IMR-90 (cell line): ENCODE data around the gene MREG.

Source experiments
- CEBPB ChIP-seq: IDR thresholded peaks from 2 replicates; pipeline ENCODE4 v1.6.1; 2012; ENCODE audit warnings: low read depth, low read length, improper control_type of control experiment
- MAFK ChIP-seq: IDR thresholded peaks from 2 replicates; pipeline ENCODE4 v1.6.1; 2012; ENCODE audit warnings: low read depth, low read length, improper control_type of control experiment
- MXI1 ChIP-seq: IDR thresholded peaks from 2 replicates; pipeline ENCODE4 v1.6.1; 2012; ENCODE audit warnings: low read depth, mild to moderate bottlenecking, low read length, moderate library complexity, borderline replicate concordance
- NFE2L2 ChIP-seq: fragments of 150-350 bp; IDR thresholded peaks from 2 replicates; pipeline ENCODE4 v1.6.1; 2016; ENCODE audit warnings: low read depth, mild to moderate bottlenecking, low read length
- POLR2A ChIP-seq: IDR thresholded peaks from 2 replicates; pipeline ENCODE4 v1.6.1; 2012; ENCODE audit warnings: mild to moderate bottlenecking, low read depth, low read length
- RCOR1 ChIP-seq: IDR thresholded peaks from 2 replicates; pipeline ENCODE4 v1.6.1; 2012; ENCODE audit warnings: mild to moderate bottlenecking, low read length, improper control_type of control experiment; ENCODE audit not compliant: insufficient replicate concordance
- TF ChIP-seq, protein P1 (sequence below): conservative IDR thresholded peaks from 2 replicates; pipeline ENCODE4 v1.5.1; 2012; ENCODE audit warnings: mild to moderate bottlenecking, low read depth, low read length, improper control_type of control experiment

DNA sequence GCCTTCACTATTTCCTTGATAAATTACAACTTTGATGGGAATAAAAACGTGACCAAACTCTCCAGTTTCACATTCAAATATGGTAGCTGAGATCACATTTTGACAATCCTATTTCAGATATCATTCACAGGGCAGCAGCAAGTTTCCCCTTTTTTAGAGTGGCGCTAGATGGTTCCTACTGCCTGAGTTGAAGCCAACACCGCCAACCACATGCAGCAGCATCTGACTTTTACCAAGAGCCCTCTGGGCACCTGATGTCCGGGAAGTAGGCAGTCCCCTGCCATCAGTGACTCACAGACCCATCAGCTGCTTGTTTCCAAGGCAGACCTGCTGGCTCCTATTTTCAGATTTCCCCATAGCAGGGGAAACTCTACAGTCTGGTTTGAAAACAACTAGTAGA, 4.0 kb upstream of the MREG start:
- TF ChIP-seq, protein P1, sequence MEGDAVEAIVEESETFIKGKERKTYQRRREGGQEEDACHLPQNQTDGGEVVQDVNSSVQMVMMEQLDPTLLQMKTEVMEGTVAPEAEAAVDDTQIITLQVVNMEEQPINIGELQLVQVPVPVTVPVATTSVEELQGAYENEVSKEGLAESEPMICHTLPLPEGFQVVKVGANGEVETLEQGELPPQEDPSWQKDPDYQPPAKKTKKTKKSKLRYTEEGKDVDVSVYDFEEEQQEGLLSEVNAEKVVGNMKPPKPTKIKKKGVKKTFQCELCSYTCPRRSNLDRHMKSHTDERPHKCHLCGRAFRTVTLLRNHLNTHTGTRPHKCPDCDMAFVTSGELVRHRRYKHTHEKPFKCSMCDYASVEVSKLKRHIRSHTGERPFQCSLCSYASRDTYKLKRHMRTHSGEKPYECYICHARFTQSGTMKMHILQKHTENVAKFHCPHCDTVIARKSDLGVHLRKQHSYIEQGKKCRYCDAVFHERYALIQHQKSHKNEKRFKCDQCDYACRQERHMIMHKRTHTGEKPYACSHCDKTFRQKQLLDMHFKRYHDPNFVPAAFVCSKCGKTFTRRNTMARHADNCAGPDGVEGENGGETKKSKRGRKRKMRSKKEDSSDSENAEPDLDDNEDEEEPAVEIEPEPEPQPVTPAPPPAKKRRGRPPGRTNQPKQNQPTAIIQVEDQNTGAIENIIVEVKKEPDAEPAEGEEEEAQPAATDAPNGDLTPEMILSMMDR: no peak
- TF ChIP-seq POLR2A: no peak
- TF ChIP-seq CEBPB: no peak
- TF ChIP-seq RCOR1: no peak
- no peak for TF ChIP-seq MAFK
- no peak for TF ChIP-seq NFE2L2
- TF ChIP-seq MXI1: no peak
